ENCODE results near the gene CRACR2B.

- TF ChIP-seq CTCF (IDR thresholded peaks at IDR 0.05) (no peak), POLR2A (IDR thresholded peaks at IDR 0.05) (no peak), EP300 (IDR thresholded peaks at IDR 0.05) (no peak)
Measured at GRCh38 chr11:875769-876301, 48.1 kb downstream of the CRACR2B start.
